NCI-H524 treated with DMSO at 0.1 percent for 48 hours (cell line): ENCODE data around the gene C17orf67.

Source experiments
- DNase-seq: peaks from one replicate; lab custom pipeline; 2025; lab: John Stamatoyannopoulos, UW

C17orf67 gene

GRCh38 chr17:56808503-56808902 lies 25.2 kb downstream of the C17orf67 start:
- no peak for DNase-seq

- no peak for DNase-seq
Measured at GRCh38 chr17:56807723-56808122, 26.0 kb downstream of the C17orf67 start.

GRCh38 chr17:56806949-56807348 lies 26.8 kb downstream of the C17orf67 start:
- DNase-seq: no peak

GRCh38 chr17:56804454-56804853 lies 29.3 kb downstream of the C17orf67 start:
- no peak for DNase-seq

GRCh38 chr17:56803071-56803470 lies 30.6 kb downstream of the C17orf67 start:
- DNase-seq: no peak

- no peak for DNase-seq
Measured at GRCh38 chr17:56801459-56802178, 32.1 kb downstream of the C17orf67 start.

- no peak for DNase-seq
Measured at GRCh38 chr17:56798916-56799315, 34.8 kb downstream of the C17orf67 start.

- no peak for DNase-seq
Measured at GRCh38 chr17:56796536-56796935, 37.2 kb downstream of the C17orf67 start.

GRCh38 chr17:56795221-56795865 lies 38.4 kb downstream of the C17orf67 start:
- DNase-seq: no peak

GRCh38 chr17:56793957-56794356 lies 39.8 kb downstream of the C17orf67 start:
- no peak for DNase-seq

- DNase-seq: no peak
Measured at GRCh38 chr17:56793531-56793930, 40.2 kb downstream of the C17orf67 start.

GRCh38 chr17:56792267-56792666 lies 41.5 kb downstream of the C17orf67 start:
- no peak for DNase-seq

GRCh38 chr17:56786989-56787482 lies 46.7 kb downstream of the C17orf67 start:
- DNase-seq: no peak

- DNase-seq: no peak
Measured at GRCh38 chr17:56785997-56786680, 47.6 kb downstream of the C17orf67 start.

- no peak for DNase-seq
Measured at GRCh38 chr17:56785405-56785804, 48.3 kb downstream of the C17orf67 start.

GRCh38 chr17:56782338-56782737 lies 51.4 kb downstream of the C17orf67 start:
- no peak for DNase-seq

GRCh38 chr17:56781906-56782305 lies 51.8 kb downstream of the C17orf67 start:
- DNase-seq: no peak

GRCh38 chr17:56779898-56780777 lies 53.6 kb downstream of the C17orf67 start:
- DNase-seq: peak; percentile 15

- DNase-seq: no peak
Measured at GRCh38 chr17:56779322-56779721, 54.4 kb downstream of the C17orf67 start.

GRCh38 chr17:56778898-56779297 lies 54.8 kb downstream of the C17orf67 start:
- DNase-seq: no peak

GRCh38 chr17:56777859-56778258 lies 55.9 kb downstream of the C17orf67 start:
- DNase-seq: no peak

- no peak for DNase-seq
Measured at GRCh38 chr17:56774650-56775049, 59.1 kb downstream of the C17orf67 start.
